GM12891 (cell line): Measurements from ENCODE around the gene IFI16. TPM values are rescaled to one million over a fixed set of nuclear protein-coding genes. Genes with fewer than 3 reads are reported as not detected.

ENCODE experiments used
- DNase-seq: peaks from one replicate; pipeline ENCODE4 v3.0.0; 2011; ENCODE audit warnings: low spot score; ENCODE audit not compliant: insufficient read length
- FAIRE-seq: peaks from 2 replicates; lab custom pipeline; 2011; peaks lifted over from hg19 to GRCh38; lab: Jason Lieb, UNC
- PAX5 ChIP-seq: IDR thresholded peaks from 2 replicates; pipeline ENCODE4 v1.6.1; 2011; ENCODE audit warnings: low read length, moderate library complexity, mild to moderate bottlenecking; ENCODE audit not compliant: insufficient read depth, severe bottlenecking
- POLR2A ChIP-seq: IDR thresholded peaks from 2 replicates; pipeline ENCODE4 v1.6.1; 2011; ENCODE audit warnings: low read depth, low read length, control low read depth
- POLR2AphosphoS5 ChIP-seq: IDR thresholded peaks from 2 replicates; pipeline ENCODE4 v1.6.1; 2011; ENCODE audit warnings: low read depth, low read length, control low read depth
- POU2F2 ChIP-seq: IDR thresholded peaks from 2 replicates; pipeline ENCODE4 v1.6.1; 2011; ENCODE audit warnings: low read depth, mild to moderate bottlenecking, control low read depth, low read length, moderate library complexity
- SPI1 ChIP-seq: IDR thresholded peaks from 2 replicates; pipeline ENCODE4 v1.6.1; 2011; ENCODE audit warnings: low read depth, low read length, control low read depth
- TAF1 ChIP-seq: IDR thresholded peaks from 2 replicates; pipeline ENCODE4 v1.6.1; 2011; ENCODE audit warnings: low read depth, low read length, control low read depth
- polyA plus RNA-seq: library from polyadenylated mRNA; unstranded; fragments of >200 nt; gene quantifications from one replicate; pipeline ENCODE4 v1.2.1, GENCODE V29; 2012; ENCODE audit warnings: low read depth, missing spikeins, inconsistent platforms; ENCODE audit not compliant: missing spikeins

The IFI16 gene
- polyA plus RNA-seq, result 164 TPM

GRCh38 chr1:159009704-159010361, at the start of gene IFI16:
IFI16 (plus strand) TSS chr1:159009907; CDS start chr1:159014681, 4,774 bp downstream.
- DNase-seq (peak; percentile 32), FAIRE-seq (peak; percentile 81)
- TF ChIP-seq TAF1, result peak; percentile 90
- TF ChIP-seq POLR2AphosphoS5, result peak; percentile 93
- TF ChIP-seq SPI1, result no peak
- no peak for TF ChIP-seq PAX5
- TF ChIP-seq POLR2A, result peak; percentile 97
- TF ChIP-seq POU2F2, result peak; percentile 34; the same call in 1 of the 2 replicates

DNA sequence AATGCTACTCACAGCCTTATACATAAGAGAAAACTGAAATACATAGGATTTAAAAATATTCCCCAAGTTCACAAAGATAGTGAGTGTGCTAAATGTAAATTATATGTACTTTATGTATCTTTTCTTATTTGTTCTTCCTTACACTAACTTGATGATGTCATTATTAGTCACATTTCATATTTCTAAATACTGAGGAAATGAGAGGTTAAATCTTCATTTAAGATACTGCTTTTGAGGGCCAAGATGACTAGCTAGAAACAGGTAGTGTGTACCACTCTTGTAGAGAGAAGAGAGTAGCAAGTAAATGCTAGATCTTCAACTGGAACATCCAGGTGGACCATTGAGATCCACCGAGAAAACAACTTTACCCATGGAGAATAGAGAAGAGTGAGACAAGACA, 48.5 kb upstream of the IFI16 start:
- no peak for TF ChIP-seq SPI1
- no peak for TF ChIP-seq POLR2AphosphoS5
- no peak for TF ChIP-seq TAF1
- no peak for TF ChIP-seq POU2F2
- TF ChIP-seq POLR2A, result no peak
- no peak for TF ChIP-seq PAX5
- FAIRE-seq (no peak), DNase-seq (no peak)

- no peak for DNase-seq
- TF ChIP-seq PAX5 (no peak), POLR2AphosphoS5 (no peak), SPI1 (no peak), POU2F2 (no peak), POLR2A (no peak), TAF1 (no peak)
- no peak for FAIRE-seq
These were observed 46.7 kb upstream of the IFI16 start for GRCh38 chr1:158962983-158963382.

- DNase-seq, result no peak
These were observed 40.5 kb upstream of the IFI16 start for GRCh38 chr1:158969166-158969565.

DNA sequence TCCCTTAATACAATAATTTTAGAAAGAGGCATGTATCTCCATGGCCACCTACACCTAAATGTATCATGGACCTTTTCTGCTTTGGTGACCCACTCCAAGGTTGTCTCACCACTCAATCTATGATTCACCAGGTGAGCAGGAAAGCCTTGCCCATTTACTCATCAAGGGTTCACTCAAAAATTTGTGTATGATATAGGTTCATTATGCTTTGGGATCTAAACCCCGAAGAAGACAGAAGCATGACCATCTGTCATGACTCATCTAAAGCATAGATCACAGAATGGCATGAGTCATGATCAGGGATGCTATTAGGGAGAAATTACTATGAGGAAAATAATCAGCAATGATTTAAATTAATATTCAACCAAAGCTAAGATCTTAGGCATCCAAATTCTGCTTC, 39.9 kb upstream of the IFI16 start:
- TF ChIP-seq POLR2AphosphoS5 (no peak), TAF1 (no peak), POU2F2 (no peak), POLR2A (no peak), PAX5 (no peak), SPI1 (no peak)
- no peak for FAIRE-seq
- no peak for DNase-seq

More at GRCh38 chr1:158969166-158969565, 40.5 kb upstream of the IFI16 start:
- TF ChIP-seq POU2F2 (no peak), POLR2A (no peak), PAX5 (no peak)
- no peak for FAIRE-seq

DNA sequence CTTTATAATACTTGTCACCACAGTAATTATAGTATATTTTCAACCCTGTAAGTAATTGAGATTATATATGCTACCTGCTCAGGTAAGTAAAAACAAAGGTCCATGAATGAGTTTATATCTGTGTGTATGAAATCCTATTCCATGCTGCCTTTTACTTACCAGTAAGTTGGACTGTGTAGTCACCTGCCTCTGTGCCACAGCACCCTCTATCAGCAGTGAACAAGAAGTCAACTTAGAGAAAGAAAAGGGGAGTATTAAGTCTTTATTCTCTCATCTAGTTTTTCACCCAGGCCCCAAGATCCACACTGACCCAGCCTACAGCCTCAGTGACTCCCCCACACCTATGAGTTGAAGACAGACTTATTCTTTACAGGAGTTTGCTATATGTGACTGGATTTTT, 36.9 kb upstream of the IFI16 start:
- FAIRE-seq, result no peak
- TF ChIP-seq POLR2A (no peak), POLR2AphosphoS5 (no peak), TAF1 (no peak), PAX5 (no peak), SPI1 (no peak), POU2F2 (no peak)
- DNase-seq, result no peak

DNA sequence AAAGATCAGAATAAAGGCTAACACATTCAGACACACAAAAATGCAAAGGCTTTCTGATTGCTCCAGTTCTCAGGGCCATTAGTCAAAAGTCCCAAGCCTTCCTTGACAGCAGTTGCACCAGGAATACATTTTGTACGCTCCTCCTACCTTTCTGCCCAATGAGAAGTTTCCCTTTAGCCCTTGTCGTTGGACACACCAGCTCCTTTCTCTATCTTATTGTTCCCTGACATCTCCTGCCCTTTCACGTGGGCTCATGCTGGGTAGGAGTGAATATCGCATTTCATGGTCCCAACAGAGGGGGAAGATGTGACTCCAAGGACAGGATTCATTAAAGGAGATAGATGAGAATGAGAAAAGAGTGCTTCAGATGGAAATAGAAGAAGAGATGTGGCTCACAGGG, 33.5 kb upstream of the IFI16 start:
- TF ChIP-seq SPI1 (no peak), POLR2A (no peak), TAF1 (no peak), POLR2AphosphoS5 (no peak), PAX5 (no peak), POU2F2 (no peak)
- no peak for FAIRE-seq
- no peak for DNase-seq

GRCh38 chr1:158978730-158979129, 31.0 kb upstream of the IFI16 start:
- FAIRE-seq (no peak), DNase-seq (no peak)

GRCh38 chr1:158979229-158979628, 30.5 kb upstream of the IFI16 start:
- no peak for DNase-seq
- FAIRE-seq, result no peak
- no peak for TF ChIP-seq PAX5
- TF ChIP-seq TAF1, result no peak
- no peak for TF ChIP-seq SPI1
- TF ChIP-seq POLR2A, result no peak
- no peak for TF ChIP-seq POU2F2
- no peak for TF ChIP-seq POLR2AphosphoS5

More at GRCh38 chr1:158978730-158979129, 31.0 kb upstream of the IFI16 start:
- TF ChIP-seq SPI1 (no peak), TAF1 (no peak), POU2F2 (no peak), POLR2A (no peak), POLR2AphosphoS5 (no peak), PAX5 (no peak)

- TF ChIP-seq POLR2A (no peak), SPI1 (no peak), TAF1 (no peak), POU2F2 (no peak), POLR2AphosphoS5 (no peak), PAX5 (no peak)
- no peak for FAIRE-seq
- DNase-seq, result no peak
These were observed 26.5 kb upstream of the IFI16 start for GRCh38 chr1:158983235-158983634.
